Panc1 (cell line): ENCODE measurements around the gene UTF1. TPM values are rescaled to one million over a fixed set of nuclear protein-coding genes. Genes with fewer than 3 reads are reported as not detected.

Experiments
- ATAC-seq: fragments of 200-7000 bp; cut with Tn5 transposase; 2 replicates; pipeline ENCODE4 v1.9.1; 2020; ENCODE audit warnings: mild to moderate bottlenecking, moderate library complexity
- BruUV-seq: library from RNA; stranded (reverse); fragments of 400-500 nt; replicated peaks from 2 replicates; lab custom pipeline; 2021; lab: Mats Ljungman, UMichigan
- CTCF ChIA-PET: fragments of 300-600 bp; sonication (Branson Sonifier 250); formaldehyde crosslinking; loops from one replicate; lab custom pipeline; 2022; ENCODE audit warnings: antibody characterized with exemption; lab: Charles Lee
- POLR2A ChIA-PET: fragments of 300-600 bp; sonication (Branson Sonifier 250); formaldehyde crosslinking; loops from one replicate; lab custom pipeline; 2022; ENCODE audit warnings: antibody characterized with exemption; lab: Charles Lee
- DNase-seq: peaks from one replicate; pipeline ENCODE4 v3.0.0-alpha.2; 2010; ENCODE audit warnings: low read depth, low spot score
- H3K27ac ChIP-seq: 2 replicates; pipeline ENCODE4 v1.5.1; 2011; ENCODE audit warnings: mild to moderate bottlenecking, low read length, inconsistent platforms
- H3K27me3 ChIP-seq: fragments of 200-500 bp; sonication (Bioruptor generic); 2 replicates; pipeline ENCODE4 v1.6.0; 2014; ENCODE audit warnings: low read length, inconsistent platforms; ENCODE audit not compliant: control insufficient read depth, insufficient read depth
- H3K36me3 ChIP-seq: fragments of 200-500 bp; sonication (Bioruptor generic); 2 replicates; pipeline ENCODE4 v1.5.1; 2014; ENCODE audit warnings: inconsistent platforms, mild to moderate bottlenecking, low read length, moderate library complexity; ENCODE audit not compliant: control insufficient read depth, insufficient read depth
- H3K4me1 ChIP-seq: 2 replicates; pipeline ENCODE4 v1.5.1; 2011; ENCODE audit warnings: inconsistent platforms, mild to moderate bottlenecking, low read length, moderate library complexity; ENCODE audit not compliant: control insufficient read depth, insufficient read depth
- H3K4me3 ChIP-seq, 2 experiments: 2 replicates each; pipeline ENCODE4 v1.5.1; 2011 to 2012; ENCODE audit warnings: low read depth in 2 of 2, low read length in 2 of 2, mild to moderate bottlenecking in 2 of 2, inconsistent platforms in 1 of 2, moderate library complexity in 1 of 2
- H3K9me3 ChIP-seq: fragments of 200-500 bp; sonication (Bioruptor generic); 2 replicates; pipeline ENCODE4 v1.5.1; 2014; ENCODE audit warnings: low read depth, mild to moderate bottlenecking, inconsistent platforms, low read length, moderate library complexity; ENCODE audit not compliant: control insufficient read depth, insufficient read depth
- CTCF ChIP-seq: fragments of 450-650 bp; IDR thresholded peaks from 2 replicates; pipeline ENCODE4 v1.5.1; 2017; ENCODE audit warnings: mild to moderate bottlenecking
- POLR2AphosphoS5 ChIP-seq: IDR thresholded peaks from 2 replicates; pipeline ENCODE4 v1.6.1; 2012; ENCODE audit warnings: mild to moderate bottlenecking, low read depth, low read length, moderate library complexity
- REST ChIP-seq, 2 experiments: IDR thresholded peaks; 2 replicates each; pipeline ENCODE4 v1.6.1; 2011 to 2012; ENCODE audit warnings: low read depth in 2 of 2, control low read depth in 1 of 2, low read length in 1 of 2, mild to moderate bottlenecking in 1 of 2, moderate library complexity in 1 of 2; ENCODE audit not compliant: insufficient read depth in 1 of 2
- SIN3A ChIP-seq: IDR thresholded peaks from 2 replicates; pipeline ENCODE4 v1.6.1; 2012; ENCODE audit warnings: low read depth, mild to moderate bottlenecking, low read length, moderate library complexity, borderline replicate concordance; ENCODE audit not compliant: insufficient read depth
- TCF7L2 ChIP-seq: IDR thresholded peaks from 2 replicates; pipeline ENCODE4 v1.6.1; 2011; ENCODE audit warnings: mild to moderate bottlenecking, low read depth, low read length, inconsistent platforms
- in situ Hi-C: cut with HindIII; loops from 2 replicates; pipeline ENCODE4 v1.10.0; 2016; ENCODE audit warnings: low sequenced_read_pairs, low pct_unique_long_range_greater_than_20kb
- intact Hi-C: fragments of 100-400 bp; cut with micrococcal nuclease; formaldehyde crosslinking; loops from one replicate; pipeline ENCODE4 v1.10.0; 2022; ENCODE audit not compliant: unreplicated experiment
- total RNA-seq: library from RNA; stranded (reverse); gene quantifications from one replicate; pipeline ENCODE4 v1.2.1, GENCODE V29; 2021; ENCODE audit not compliant: unreplicated experiment

Gene UTF1
- total RNA-seq, 1 experiment from 2014 or later, result not detected

GRCh38 chr10:133235932-133236331, 5.9 kb downstream of the UTF1 start:
- Histone ChIP-seq H3K4me1 (no peaks in the 10 kb centered on the region), H3K36me3 (no peaks in the 10 kb centered on the region), H3K9me3 (no peaks in the 10 kb centered on the region), H3K27ac (no peak overlapping the region), H3K4me3 (no peak overlapping the region), H3K27me3 (peaks cover 4% of the 10 kb centered on the region; the same call in 1 of the 2 replicates)
- ChIA-PET CTCF (interaction anchor here (0.7 kb wide), 1 partner anchor 130 kb away, joined by 3 read pairs; no protein-coding TSS in a partner anchor), POLR2A (no interaction called here)
- intact Hi-C loops, result no loop called here
- BruUV-seq, result no TSS peak
- TF ChIP-seq POLR2AphosphoS5 (no peak), REST (IDR thresholded peaks at IDR 0.05; ENCODE audit: insufficient read depth in 1 of 2, low read depth in 2 of 2, low read length in 1 of 2) (no peak), TCF7L2 (no peak), CTCF (no peak), SIN3A (no peak)
- no peak for ATAC-seq
- DNase-seq, result no peak
- in situ Hi-C loops, result no loop called here

- ATAC-seq (peak; percentile 69), DNase-seq (no peak)
- CTCF ChIA-PET, result no interaction called here
- Histone ChIP-seq H3K4me3 (peak overlapping the region; percentile 26 to 36), H3K4me1 (no peaks in the 10 kb centered on the region), H3K9me3 (no peaks in the 10 kb centered on the region), H3K36me3 (no peaks in the 10 kb centered on the region), H3K27ac (no peak overlapping the region), H3K27me3 (peaks cover 4% of the 10 kb centered on the region; the same call in 1 of the 2 replicates)
- in situ Hi-C loops (no loop called here), intact Hi-C loops (no loop called here)
- TF ChIP-seq CTCF, result no peak
- no peak for TF ChIP-seq SIN3A
- TF ChIP-seq POLR2AphosphoS5, result no peak
- TF ChIP-seq TCF7L2, result no peak
- no peak for TF ChIP-seq REST (IDR thresholded peaks at IDR 0.05; ENCODE audit: insufficient read depth in 1 of 2, low read depth in 2 of 2, low read length in 1 of 2)
- POLR2A ChIA-PET, result no interaction called here
- no TSS peak for BruUV-seq
Observed at GRCh38 chr10:133236401-133237240, 6.6 kb downstream of the UTF1 start.
